GM12878 (cell line): ENCODE data around the gene TRPM8. TPM values are rescaled to one million over a fixed set of nuclear protein-coding genes. Genes with fewer than 3 reads are reported as not detected.
A peak's percentile ranks its signal among the peaks of the same experiment; 100 is the strongest.
"Not testable (repeated sequence)": the region's sequence is repeated elsewhere in the genome, so short reads cannot be mapped to it uniquely, and the experiment has no call there.

Source experiments
- ATAC-seq: fragments of 200-7000 bp; cut with Tn5 transposase; 3 replicates; pipeline ENCODE4 v1.9.1; 2020; ENCODE audit warnings: mild to moderate bottlenecking, moderate library complexity
- BruUV-seq: library from RNA; stranded (reverse); fragments of 400-500 nt; replicated peaks from 2 replicates; lab custom pipeline; 2021; lab: Mats Ljungman, UMichigan
- CTCF ChIA-PET: fragments of 300-600 bp; sonication (Branson Sonifier 250); formaldehyde crosslinking; extraction: SDS; loops from one replicate; lab custom pipeline; 2021; ENCODE audit warnings: inconsistent platforms; lab: Yijun Ruan, JAX
- POLR2A ChIA-PET: fragments of 350-600 bp; formaldehyde crosslinking; extraction: SDS; loops from one replicate; lab custom pipeline; 2021; ENCODE audit warnings: inconsistent platforms; lab: Charles Lee
- RAD21 ChIA-PET: fragments of 300-600 bp; sonication (Branson Sonifier 250); formaldehyde crosslinking; loops from one replicate; lab custom pipeline; 2023; ENCODE audit warnings: antibody characterized with exemption; ENCODE audit not compliant: unreplicated experiment; lab: Charles Lee
- SMC1A ChIA-PET: fragments of 300-600 bp; sonication (Branson Sonifier 250); formaldehyde crosslinking; loops from one replicate; lab custom pipeline; 2023; ENCODE audit not compliant: unreplicated experiment, uncharacterized antibody; lab: Charles Lee
- DNase-seq: peaks from one replicate; pipeline ENCODE4 v3.0.0-alpha.2; 2011; ENCODE audit warnings: low read depth, low spot score
- FAIRE-seq: peaks from 3 replicates; lab custom pipeline; 2011; peaks lifted over from hg19 to GRCh38; lab: Jason Lieb, UNC
- H2AFZ ChIP-seq: 2 replicates; pipeline ENCODE4 v1.6.0; 2011; ENCODE audit warnings: low read depth, low read length, control low read depth; ENCODE audit not compliant: control insufficient read depth
- H3K27ac ChIP-seq: 2 replicates; pipeline ENCODE4 v1.5.1; 2011; ENCODE audit warnings: control low read depth; ENCODE audit not compliant: control insufficient read depth, insufficient read depth
- H3K27me3 ChIP-seq, 2 experiments: replicated peaks in 1 of 2; 2 replicates each; pipeline versions ENCODE4 v1.6.0 to v1.6.1; 2011; ENCODE audit warnings: low read length in 1 of 2; ENCODE audit not compliant: control insufficient read depth in 2 of 2, insufficient read depth in 2 of 2
- H3K36me3 ChIP-seq, 2 experiments: 2 replicates each; pipeline ENCODE4 v1.5.1; 2011; ENCODE audit warnings: low read length in 1 of 2; ENCODE audit not compliant: control insufficient read depth in 2 of 2, insufficient read depth in 2 of 2
- H3K4me1 ChIP-seq: 2 replicates; pipeline ENCODE4 v1.6.1; 2011; ENCODE audit warnings: mild to moderate bottlenecking, low read length, moderate library complexity, mixed read lengths; ENCODE audit not compliant: control insufficient read depth, insufficient read depth
- H3K4me2 ChIP-seq: 2 replicates; pipeline ENCODE4 v1.6.0; 2011; ENCODE audit warnings: control low read depth; ENCODE audit not compliant: control insufficient read depth, insufficient read depth
- H3K4me3 ChIP-seq: fragments of 200-600 bp; sonication (generic); 2 replicates; pipeline ENCODE4 v1.5.1; 2016
- H3K79me2 ChIP-seq: 2 replicates; pipeline ENCODE4 v1.6.0; 2011; ENCODE audit warnings: low read length; ENCODE audit not compliant: control insufficient read depth, insufficient read depth
- H3K9ac ChIP-seq: 2 replicates; pipeline ENCODE4 v1.8.0; 2011; ENCODE audit warnings: low read length, control low read depth, mixed read lengths; ENCODE audit not compliant: control insufficient read depth, insufficient read depth
- H3K9me3 ChIP-seq: replicated peaks from 3 replicates; pipeline ENCODE4 v1.5.1; 2011; ENCODE audit warnings: mild to moderate bottlenecking, low read length; ENCODE audit not compliant: control insufficient read depth, insufficient read depth
- H4K20me1 ChIP-seq: 2 replicates; pipeline ENCODE4 v1.6.0; 2011; ENCODE audit not compliant: control insufficient read depth, insufficient read depth
- E4F1 ChIP-seq: fragments of 450-650 bp; IDR thresholded peaks from 2 replicates; pipeline ENCODE4 v1.6.1; 2018; ENCODE audit warnings: borderline replicate concordance, mild to moderate bottlenecking; ENCODE audit not compliant: partially characterized antibody
- HSF1 ChIP-seq: fragments of 150-350 bp; IDR thresholded peaks from 2 replicates; pipeline ENCODE4 v1.6.1; 2014; ENCODE audit warnings: mild to moderate bottlenecking, low read depth, low read length
- KDM1A ChIP-seq: fragments of 200-600 bp; sonication (generic); IDR thresholded peaks from 2 replicates; pipeline ENCODE4 v1.6.1; 2016; ENCODE audit warnings: borderline replicate concordance
- NFIC ChIP-seq: IDR thresholded peaks from 2 replicates; pipeline ENCODE4 v1.6.1; 2012; ENCODE audit warnings: low read depth, mild to moderate bottlenecking, inconsistent platforms, low read length, moderate library complexity
- PKNOX1 ChIP-seq: fragments of 450-650 bp; IDR thresholded peaks from 2 replicates; pipeline ENCODE4 v1.6.1; 2016; ENCODE audit warnings: mild to moderate bottlenecking
- RAD21 ChIP-seq: IDR thresholded peaks from 2 replicates; pipeline ENCODE4 v1.6.1; 2011; ENCODE audit warnings: mild to moderate bottlenecking, low read depth, low read length, moderate library complexity; ENCODE audit not compliant: insufficient read depth
- RELA ChIP-seq: fragments of 450-650 bp; IDR thresholded peaks from 2 replicates; pipeline ENCODE4 v1.8.0; 2014; ENCODE audit warnings: borderline replicate concordance; ENCODE audit not compliant: partially characterized antibody
- SMC3 ChIP-seq: IDR thresholded peaks from 2 replicates; pipeline ENCODE4 v1.6.1; 2011; ENCODE audit warnings: low read length, improper control_type of control experiment, borderline replicate concordance
- SPI1 ChIP-seq: IDR thresholded peaks from 2 replicates; pipeline ENCODE4 v1.6.1; 2011; ENCODE audit warnings: low read depth, mild to moderate bottlenecking, low read length, moderate library complexity, borderline replicate concordance; ENCODE audit not compliant: insufficient read depth
- ZBED1 ChIP-seq: IDR thresholded peaks from 2 replicates; pipeline ENCODE4 v1.6.1; 2016; ENCODE audit warnings: borderline replicate concordance
- ZZZ3 ChIP-seq: IDR thresholded peaks from 2 replicates; pipeline ENCODE4 v1.6.1; 2011; ENCODE audit warnings: low read depth; ENCODE audit not compliant: control insufficient read depth, insufficient read length
- WGBS: methylation state at CpG from one replicate; pipeline ENCODE4 v1.1.6; 2016; ENCODE audit warnings: low lambda C conversion rate; ENCODE audit not compliant: insufficient replicate concordance, insufficient coverage; ENCODE audit errors: missing lambda C conversion rate; 5-methylcytosine and 5-hydroxymethylcytosine counted together
- in situ Hi-C: fragments of 300-500 bp; cut with MboI; formaldehyde crosslinking; loops from 9 replicates; pipeline ENCODE4 v1.14.3; 2018; ENCODE audit warnings: mixed read lengths
- intact Hi-C: fragments of 100-400 bp; cut with micrococcal nuclease; formaldehyde crosslinking; loops from one replicate; pipeline ENCODE4 v1.14.2; 2022; ENCODE audit not compliant: unreplicated experiment
- polyA plus RNA-seq, 11 experiments: library from polyadenylated mRNA; depleted of rRNA in 4 of 11; unstranded in 6 of 11; stranded (reverse) in 5 of 11; fragments of >200 nt; fragmentation: Nextera tagmentation in 4 of 11; fragmentation: Illumina TruSeq in 1 of 11; extraction: Ambion mirVana in 4 of 11; extraction: Trizol in 1 of 11; gene quantifications; 1 replicate in 1 of 11; 2 replicates in 10 of 11; pipeline versions ENCODE4 v1.2.1 to v1.2.3, GENCODE V29; 2011 to 2016; ENCODE audit warnings: inconsistent platforms in 2 of 11, missing spikeins in 2 of 11, low read depth in 1 of 11
- total RNA-seq, 4 experiments: library from RNA; depleted of rRNA in 3 of 4; stranded (reverse); fragments of >200 nt in 3 of 4; fragmentation: Illumina TruSeq in 1 of 4; extraction: Trizol in 1 of 4; gene quantifications; 2 replicates each; pipeline versions ENCODE4 v1.2.1 to v1.2.3, GENCODE V29; 2013 to 2021

The TRPM8 gene
- total and polyA plus RNA-seq, 10 of the 15 experiments (the other 5 are each of a cell fraction or from before 2014, with no cell fraction given), result 3.9 TPM; not detected in 9

GRCh38 chr2:233872125-233872524 lies 45.0 kb upstream of the TRPM8 start:
- H3K4me2 ChIP-seq, H3K79me2 ChIP-seq, H3K9me3 ChIP-seq, H3K27me3 ChIP-seq, FAIRE-seq, DNase-seq, in situ Hi-C loops, H3K36me3 ChIP-seq, H4K20me1 ChIP-seq, H2AFZ ChIP-seq, H3K4me3 ChIP-seq, RAD21 ChIA-PET, H3K4me1 ChIP-seq, POLR2A ChIA-PET, H3K27ac ChIP-seq, intact Hi-C loops, H3K9ac ChIP-seq, BruUV-seq, SMC1A ChIA-PET: not testable (repeated sequence)
- peak; percentile 68 for ATAC-seq
- peak; percentile 89 for TF ChIP-seq SPI1
- TF ChIP-seq PKNOX1, result peak; percentile 61; the same call in 1 of the 2 replicates
- WGBS, result 0% methylated on average over 2 of the region's 2 CpGs
- CTCF ChIA-PET, result interaction anchor here (1.3 to 2.6 kb wide), 2 partner anchors 9 to 14 kb away, joined by 4 to 8 read pairs; no protein-coding TSS in a partner anchor

- DNase-seq, result no peak
- Histone ChIP-seq H3K9me3 (no peaks in the 10 kb centered on the region; the same call in 1 of the 3 replicates), H3K27me3 (no peaks in the 10 kb centered on the region), H3K36me3 (no peaks in the 10 kb centered on the region), H2AFZ (no peak overlapping the region), H3K4me2 (no peak overlapping the region), H3K79me2 (no peaks in the 10 kb centered on the region), H3K4me3 (no peak overlapping the region), H3K4me1 (no peaks in the 10 kb centered on the region), H4K20me1 (no peaks in the 10 kb centered on the region), H3K9ac (no peak overlapping the region), H3K27ac (no peak overlapping the region)
- in situ Hi-C loops, result no loop called here
- ChIA-PET CTCF (no interaction called here), RAD21 (no interaction called here), POLR2A (no interaction called here), SMC1A (no interaction called here)
- intact Hi-C loops, result no loop called here
- BruUV-seq, result no TSS peak
- ATAC-seq, result no peak
- no peak for FAIRE-seq
- TF ChIP-seq E4F1, result no peak
- no peak for TF ChIP-seq RAD21
- no peak for TF ChIP-seq RELA
- no peak for TF ChIP-seq KDM1A
- no peak for TF ChIP-seq NFIC
- no peak for TF ChIP-seq HSF1
- TF ChIP-seq SMC3, result no peak
- TF ChIP-seq ZZZ3, result no peak
- no peak for TF ChIP-seq PKNOX1
- TF ChIP-seq ZBED1, result no peak
Measured at GRCh38 chr2:233882353-233882752, 34.8 kb upstream of the TRPM8 start.
